Endometrial microvascular endothelial cells (primary cell): ENCODE results near the gene SARS1. TPM values are rescaled to one million over a fixed set of nuclear protein-coding genes. Genes with fewer than 3 reads are reported as not detected.
"Not testable (repeated sequence)": the region's sequence is repeated elsewhere in the genome, so short reads cannot be mapped to it uniquely, and the experiment has no call there.

ENCODE experiments used
- in situ Hi-C: cut with HindIII; loops from 2 replicates; pipeline ENCODE4 v1.10.0; 2017; ENCODE audit warnings: low sequenced_read_pairs, low pct_unique_long_range_greater_than_20kb; ENCODE audit errors: inconsistent ontology term
- total RNA-seq: library from RNA; depleted of rRNA; stranded (reverse); fragments of >200 nt; gene quantifications from one replicate; pipeline ENCODE4 v1.2.3, GENCODE V29; 2015; ENCODE audit errors: inconsistent ontology term

SARS1 gene
- 263 TPM for total RNA-seq

- in situ Hi-C loops: no loop called here
Observed at GRCh38 chr1:109213824-109214693, at the start of gene SARS1. Gene SARS1 (plus strand): TSS chr1:109213918. CDS start chr1:109213993, 75 bp downstream.

GRCh38 chr1:109164538-109164937, 49.2 kb upstream of the SARS1 start:
- in situ Hi-C loops: no loop called here

DNA sequence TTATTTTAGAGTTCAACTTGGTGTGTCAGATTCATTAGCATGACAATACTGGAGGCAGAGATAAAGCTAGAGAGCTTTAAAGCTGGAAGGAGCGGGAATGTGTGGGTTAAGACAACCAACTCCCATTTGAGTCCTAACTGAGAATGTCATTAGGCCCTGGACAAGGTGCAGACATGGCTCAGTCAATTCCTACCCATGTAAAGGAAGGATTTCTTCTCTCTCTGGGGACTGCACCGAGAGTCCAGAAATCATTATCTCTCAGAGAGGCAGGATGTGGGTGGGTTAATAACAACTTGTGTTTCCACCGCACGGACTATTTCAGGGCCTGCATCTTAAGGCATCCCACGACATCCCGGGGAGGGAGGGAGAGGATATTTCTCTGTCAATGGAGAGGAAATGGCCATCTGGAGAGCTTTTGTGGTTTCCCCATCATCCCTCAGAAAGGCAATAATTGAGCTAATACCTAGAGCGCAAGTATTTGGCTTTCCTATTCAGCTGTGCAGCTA, 46.7 kb upstream of the SARS1 start:
- in situ Hi-C loops: no loop called here

GRCh38 chr1:109170035-109170764, 43.5 kb upstream of the SARS1 start:
- in situ Hi-C loops: no loop called here

GRCh38 chr1:109171646-109172045, 42.1 kb upstream of the SARS1 start:
- in situ Hi-C loops: no loop called here

DNA sequence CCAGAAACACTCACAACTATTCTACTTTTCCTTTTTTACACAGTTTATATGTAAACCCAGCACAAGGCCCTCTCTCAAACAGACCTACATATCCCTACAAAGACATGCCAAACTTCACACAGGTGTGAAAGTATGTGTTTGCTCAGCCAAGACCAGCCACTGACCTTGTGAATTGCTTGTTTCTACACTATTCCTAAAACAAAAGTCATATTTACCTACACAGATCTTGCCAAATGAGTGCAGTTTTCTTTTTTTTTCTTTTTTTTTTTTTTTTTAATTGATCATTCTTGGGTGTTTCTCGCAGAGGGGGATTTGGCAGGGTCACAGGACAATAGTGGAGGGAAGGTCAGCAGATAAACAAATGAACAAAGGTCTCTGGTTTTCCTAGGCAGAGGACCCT, 37.4 kb upstream of the SARS1 start:
- in situ Hi-C loops: not testable (repeated sequence)

DNA sequence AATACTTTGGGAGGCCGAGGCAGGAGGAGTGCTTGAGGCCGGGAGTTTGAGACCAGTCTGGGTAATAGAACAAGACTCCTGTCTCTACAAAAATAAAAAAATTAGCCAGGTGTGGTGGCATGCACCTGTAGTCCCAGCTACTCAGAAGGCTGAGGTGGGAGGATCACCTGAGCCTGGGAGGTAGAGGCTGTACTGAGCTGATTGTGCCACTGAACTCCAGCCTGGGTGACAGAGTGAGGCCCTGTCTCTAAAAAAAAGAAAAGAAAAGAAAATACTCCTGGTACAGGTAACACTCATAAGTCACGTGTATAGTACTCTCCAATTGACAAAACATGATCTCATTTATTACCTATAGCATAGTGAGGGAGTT, 33.0 kb upstream of the SARS1 start:
- in situ Hi-C loops: not testable (repeated sequence)

DNA sequence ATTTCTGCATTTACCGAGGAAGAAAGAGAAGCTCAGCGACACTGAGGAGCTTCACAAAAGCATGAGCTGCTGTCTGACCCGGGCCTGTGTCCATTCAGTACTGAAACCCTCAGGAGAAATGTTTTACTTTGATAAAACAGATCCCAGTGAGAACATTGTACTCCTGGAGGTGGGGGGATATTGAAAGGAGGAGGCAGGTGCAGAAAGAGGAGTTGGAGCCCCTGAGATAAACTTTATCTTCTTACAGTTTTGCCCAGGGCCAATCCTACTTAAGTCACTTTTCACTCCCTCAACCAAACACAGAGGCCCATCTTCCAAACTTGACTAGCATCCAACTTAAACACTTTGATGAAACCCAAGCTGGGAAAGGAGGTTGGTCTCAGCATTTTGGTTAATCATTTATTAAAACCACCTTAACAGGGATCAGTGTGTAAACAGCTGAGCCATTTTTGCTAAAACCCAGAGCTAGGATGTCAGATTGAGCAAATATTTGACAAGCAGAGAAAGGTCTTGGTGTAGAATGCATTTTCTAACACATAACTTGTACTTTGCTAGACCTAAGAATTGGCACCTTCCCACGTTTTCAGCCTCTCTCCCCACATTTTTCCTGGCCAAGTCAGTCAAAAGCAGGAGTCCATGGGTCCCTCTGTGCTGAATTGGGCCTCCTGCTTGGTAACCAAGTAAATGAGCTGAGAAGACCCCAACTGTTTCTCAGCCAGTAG, 32.5 kb upstream of the SARS1 start:
- in situ Hi-C loops: no loop called here

GRCh38 chr1:109181807-109182163, 31.9 kb upstream of the SARS1 start:
- in situ Hi-C loops: no loop called here

DNA sequence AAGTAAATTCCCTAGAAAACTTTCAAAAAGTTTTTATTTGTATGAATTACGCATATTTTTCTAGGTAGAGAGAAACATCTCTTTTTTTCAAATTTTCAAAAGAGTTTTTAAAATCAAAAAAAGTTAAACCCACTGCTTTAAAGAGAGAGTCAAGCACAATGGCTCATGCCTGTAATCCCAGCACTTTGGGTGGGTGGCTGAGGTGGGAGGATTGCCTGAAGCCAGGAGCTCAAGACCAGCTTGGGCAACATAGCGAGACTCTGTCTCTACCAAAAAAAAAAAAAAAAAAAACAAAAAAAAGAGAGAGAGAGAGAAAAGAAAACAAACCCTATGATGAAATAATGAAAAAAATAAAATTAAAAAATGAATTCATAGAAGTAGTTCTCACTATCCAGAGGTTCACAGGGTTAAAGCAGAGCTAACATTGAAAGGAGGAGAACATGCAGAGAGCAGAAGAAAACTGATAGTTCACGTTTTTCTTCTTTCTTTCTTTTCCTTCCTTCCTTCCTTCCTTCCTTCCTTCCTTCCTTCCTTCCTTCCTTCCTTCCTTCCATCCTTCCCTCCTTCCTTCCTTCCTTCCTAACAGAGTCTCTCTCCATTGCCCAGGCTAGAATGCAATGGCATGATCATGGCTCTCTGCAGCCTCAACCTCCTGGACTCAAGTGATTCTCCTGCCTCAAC, 30.5 kb upstream of the SARS1 start:
- in situ Hi-C loops: no loop called here

- in situ Hi-C loops: no loop called here
Observed at GRCh38 chr1:109184687-109185086, 29.0 kb upstream of the SARS1 start.

GRCh38 chr1:109185357-109185756, 28.4 kb upstream of the SARS1 start:
- in situ Hi-C loops: no loop called here

DNA sequence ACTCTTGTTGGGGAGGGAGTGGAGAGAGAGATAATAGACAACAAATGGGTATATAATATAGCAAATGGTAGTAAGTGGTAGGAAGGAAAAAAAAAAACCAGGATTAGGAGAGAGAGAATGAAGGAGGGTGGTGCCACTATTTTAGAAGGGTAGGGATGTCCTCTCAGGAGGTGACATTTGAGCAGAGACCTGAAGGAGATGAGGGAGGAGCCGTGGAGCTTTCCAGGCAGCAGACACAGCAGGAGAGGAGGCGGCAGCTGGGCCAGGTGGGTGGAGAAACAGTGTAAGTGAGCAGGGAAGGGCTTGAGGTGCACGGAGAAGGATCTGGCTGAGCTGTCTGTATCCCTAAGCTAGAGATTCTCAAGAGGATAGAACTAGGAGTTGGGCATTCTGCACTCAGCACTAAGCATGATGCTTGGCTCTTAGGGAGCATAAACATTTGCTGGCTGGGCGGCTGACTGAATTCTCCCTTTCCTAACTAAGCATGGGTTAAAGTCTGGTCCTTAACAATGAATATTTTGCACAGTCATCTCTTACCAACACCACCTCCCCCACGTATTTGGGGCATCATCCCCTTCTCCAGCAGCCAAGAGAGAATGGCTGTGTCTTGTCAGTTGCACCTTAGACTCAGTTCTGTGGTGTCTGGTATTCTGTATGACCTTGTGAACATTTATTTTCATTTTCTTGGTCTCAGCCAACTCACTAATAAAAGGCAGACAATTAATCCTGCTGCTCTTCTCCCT, 27.6 kb upstream of the SARS1 start:
- in situ Hi-C loops: no loop called here

DNA sequence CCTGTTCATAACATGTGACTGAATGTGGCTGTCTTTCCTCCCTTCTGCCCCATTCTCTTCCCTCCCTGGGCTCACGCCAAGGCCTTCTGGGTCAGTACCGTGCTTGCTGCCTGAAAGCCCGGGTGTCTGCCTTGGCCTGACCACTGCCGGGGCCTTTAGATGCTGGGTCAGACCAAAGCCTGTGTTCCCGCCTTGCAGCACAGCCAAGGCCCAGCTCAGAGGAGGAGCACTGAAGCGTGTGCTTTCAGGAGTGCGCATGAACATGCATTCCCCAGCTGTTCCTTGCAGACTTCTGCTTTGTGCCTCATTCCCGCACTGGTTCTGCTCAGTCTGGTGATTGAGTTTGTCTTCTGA, 27.0 kb upstream of the SARS1 start:
- in situ Hi-C loops: no loop called here

- in situ Hi-C loops: no loop called here
Observed at GRCh38 chr1:109187127-109187526, 26.6 kb upstream of the SARS1 start.

- in situ Hi-C loops: no loop called here
Observed at GRCh38 chr1:109188200-109188599, 25.5 kb upstream of the SARS1 start.

GRCh38 chr1:109188781-109189180, 24.9 kb upstream of the SARS1 start:
- in situ Hi-C loops: no loop called here

GRCh38 chr1:109190189-109190588, 23.5 kb upstream of the SARS1 start:
- in situ Hi-C loops: no loop called here
